ENCODE results near the gene SOCS1. TPM values are rescaled to one million over a fixed set of nuclear protein-coding genes. Genes with fewer than 3 reads are reported as not detected.
A peak's percentile ranks its signal among the peaks of the same experiment; 100 is the strongest.

The SOCS1 gene
- total and polyA plus RNA-seq, 2 experiments from 2014 or later: 13.1 to 18.6 TPM

DNA sequence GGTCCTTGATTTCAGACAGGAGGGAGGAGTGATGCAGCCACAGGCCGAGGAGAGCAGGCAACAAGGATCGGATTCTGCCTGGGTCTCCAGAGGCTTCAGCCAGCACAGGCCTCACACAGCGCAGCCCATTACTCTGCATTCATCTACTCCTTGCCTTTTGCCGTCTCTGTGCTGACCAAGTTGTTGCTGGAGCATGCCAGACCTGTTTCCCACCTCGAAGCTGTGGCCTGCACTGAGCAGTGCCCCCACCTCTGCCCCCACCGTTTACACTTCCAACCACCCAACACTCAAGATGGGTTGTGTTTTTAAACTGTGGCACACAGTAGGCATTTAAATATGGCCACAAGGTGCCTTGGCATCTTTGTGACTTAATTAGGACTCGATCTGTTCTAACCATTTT lies 19.0 kb upstream of the SOCS1 start:
- H3K4me3 ChIP-seq: no peak overlapping the region
- H3K9me3 ChIP-seq (ENCODE audit: low read depth): no peaks in the 10 kb centered on the region
- DNase-seq (ENCODE audit: low spot score): no peak
- H3K79me2 ChIP-seq: no peaks in the 10 kb centered on the region
- H3K27me3 ChIP-seq: no peaks in the 10 kb centered on the region
- H4K20me1 ChIP-seq (ENCODE audit: insufficient read depth, poor library complexity, severe bottlenecking): no peaks in the 10 kb centered on the region
- no peak overlapping the region for H3K27ac ChIP-seq
- peaks cover 15% of the 10 kb centered on the region for H3K4me1 ChIP-seq (ENCODE audit: insufficient read depth)
- TF ChIP-seq, protein P1, sequence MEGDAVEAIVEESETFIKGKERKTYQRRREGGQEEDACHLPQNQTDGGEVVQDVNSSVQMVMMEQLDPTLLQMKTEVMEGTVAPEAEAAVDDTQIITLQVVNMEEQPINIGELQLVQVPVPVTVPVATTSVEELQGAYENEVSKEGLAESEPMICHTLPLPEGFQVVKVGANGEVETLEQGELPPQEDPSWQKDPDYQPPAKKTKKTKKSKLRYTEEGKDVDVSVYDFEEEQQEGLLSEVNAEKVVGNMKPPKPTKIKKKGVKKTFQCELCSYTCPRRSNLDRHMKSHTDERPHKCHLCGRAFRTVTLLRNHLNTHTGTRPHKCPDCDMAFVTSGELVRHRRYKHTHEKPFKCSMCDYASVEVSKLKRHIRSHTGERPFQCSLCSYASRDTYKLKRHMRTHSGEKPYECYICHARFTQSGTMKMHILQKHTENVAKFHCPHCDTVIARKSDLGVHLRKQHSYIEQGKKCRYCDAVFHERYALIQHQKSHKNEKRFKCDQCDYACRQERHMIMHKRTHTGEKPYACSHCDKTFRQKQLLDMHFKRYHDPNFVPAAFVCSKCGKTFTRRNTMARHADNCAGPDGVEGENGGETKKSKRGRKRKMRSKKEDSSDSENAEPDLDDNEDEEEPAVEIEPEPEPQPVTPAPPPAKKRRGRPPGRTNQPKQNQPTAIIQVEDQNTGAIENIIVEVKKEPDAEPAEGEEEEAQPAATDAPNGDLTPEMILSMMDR (IDR thresholded peaks at IDR 0.05; ENCODE audit: poor library complexity): no peak
- TF ChIP-seq EZH2 (IDR thresholded peaks at IDR 0.05; ENCODE audit: borderline replicate concordance): no peak
- TF ChIP-seq EZH2phosphoT487 (IDR thresholded peaks at IDR 0.05; ENCODE audit: low read depth, severe bottlenecking, unreplicated experiment): no peak
- no peak overlapping the region for H3K4me2 ChIP-seq
- no peaks in the 10 kb centered on the region for H3K9me2 ChIP-seq (replicated peaks; ENCODE audit: insufficient read depth)
- 94% methylated on average over 7 of the region's 7 CpGs for WGBS (ENCODE audit: low lambda C conversion rate, missing lambda C conversion rate)
- no peak overlapping the region for H2AFZ ChIP-seq
- H3K36me3 ChIP-seq (replicated peaks; ENCODE audit: insufficient read depth, low read depth): no peaks in the 10 kb centered on the region

DNA sequence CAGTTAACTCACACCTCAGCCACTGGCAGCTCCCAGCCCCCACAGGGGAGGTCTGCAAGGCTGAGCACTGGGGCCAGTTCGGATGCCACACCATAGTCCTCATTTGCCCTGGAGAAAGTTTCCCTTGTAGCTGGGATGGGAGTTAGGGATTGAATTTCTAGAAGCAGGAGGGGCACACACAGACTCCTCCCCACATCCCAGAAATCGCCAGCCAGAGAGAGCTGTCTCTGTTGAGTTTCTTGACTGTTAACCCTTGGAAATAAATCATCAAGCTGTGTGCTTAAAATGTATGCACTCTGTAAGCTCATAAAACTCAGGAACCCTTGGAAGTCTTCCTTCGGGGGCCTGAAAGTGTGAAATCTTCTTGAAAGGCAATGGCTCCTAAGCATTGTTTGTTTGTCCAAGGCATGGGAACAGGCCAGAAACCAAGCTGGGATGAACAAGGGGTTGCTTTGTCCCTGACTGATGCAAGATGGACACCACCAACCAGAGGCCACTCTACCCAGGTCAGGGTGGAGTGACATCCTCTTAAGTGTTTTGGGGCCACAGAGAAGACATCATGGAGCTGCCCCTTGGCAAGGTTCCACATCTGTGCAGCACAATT lies 17.8 kb upstream of the SOCS1 start:
- DNase-seq (ENCODE audit: low spot score): no peak

DNA sequence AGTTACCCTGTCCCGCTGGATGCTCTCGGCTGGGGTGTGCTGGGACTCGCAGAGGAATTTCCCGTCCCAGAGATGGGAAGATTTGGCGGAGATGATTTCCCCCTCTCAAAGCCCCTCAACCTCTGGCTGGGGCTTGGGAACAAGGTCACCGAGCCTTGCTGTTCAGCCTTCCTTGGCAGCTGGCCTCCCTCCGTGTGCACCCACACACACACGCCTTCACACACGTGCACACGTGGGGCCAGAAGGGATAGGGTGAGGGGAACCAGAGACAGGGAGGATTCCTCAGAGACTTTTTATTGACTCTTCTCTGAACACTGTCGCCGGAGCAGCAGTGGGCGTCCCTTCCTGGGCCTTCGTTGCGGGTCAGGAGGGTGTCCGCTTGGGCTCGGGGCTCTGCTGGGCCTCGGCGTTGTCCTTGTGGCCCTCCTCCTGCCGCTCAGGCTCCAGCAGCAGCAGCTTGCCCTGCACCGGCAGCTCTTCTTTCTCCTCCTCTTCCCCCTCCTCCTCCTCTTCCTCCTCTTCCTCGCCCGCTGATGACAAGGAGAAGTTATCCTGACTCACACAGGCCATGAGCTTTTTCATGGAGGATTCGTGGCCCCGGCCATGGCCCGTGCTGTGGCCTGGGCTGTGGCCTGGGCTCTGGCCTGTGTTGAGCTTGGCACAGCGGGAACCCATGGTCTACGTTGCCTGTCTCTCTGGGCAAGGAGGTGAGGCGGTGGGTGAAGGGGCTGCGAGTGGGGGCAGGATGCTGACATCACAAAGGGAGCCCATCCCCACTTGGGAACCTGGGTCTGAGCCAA lies 17.1 kb upstream of the SOCS1 start, which contains the start of gene PRM3:
TSS of gene PRM3 (minus strand) at position 709 of the 800 bp plus-strand sequence. CDS start at position 675, 34 bp downstream.
- no peaks in the 10 kb centered on the region for H3K36me3 ChIP-seq (replicated peaks; ENCODE audit: insufficient read depth, low read depth)
- no peaks in the 10 kb centered on the region for H3K9me2 ChIP-seq (replicated peaks; ENCODE audit: insufficient read depth)
- H3K9me3 ChIP-seq (ENCODE audit: low read depth): no peaks in the 10 kb centered on the region
- no peaks in the 10 kb centered on the region for H3K27me3 ChIP-seq
- no peaks in the 10 kb centered on the region for H4K20me1 ChIP-seq (ENCODE audit: insufficient read depth, poor library complexity, severe bottlenecking)
- peaks cover 10% of the 10 kb centered on the region for H3K4me1 ChIP-seq (ENCODE audit: insufficient read depth)
- TF ChIP-seq EZH2 (IDR thresholded peaks at IDR 0.05; ENCODE audit: borderline replicate concordance) (no peak), EZH2phosphoT487 (IDR thresholded peaks at IDR 0.05; ENCODE audit: low read depth, severe bottlenecking, unreplicated experiment) (no peak)
- TF ChIP-seq, protein P1 (IDR thresholded peaks at IDR 0.05; ENCODE audit: poor library complexity): no peak
- WGBS (ENCODE audit: low lambda C conversion rate, missing lambda C conversion rate): 73% methylated on average over 30 of the region's 30 CpGs
- no peak within 1 kb of the TSS for H3K4me2 ChIP-seq
- DNase-seq (ENCODE audit: low spot score): no peak
- peak within 1 kb of the TSS; percentile 80 for H3K27ac ChIP-seq
- no peaks in the 10 kb centered on the region for H3K79me2 ChIP-seq
- H3K4me3 ChIP-seq: no peak within 1 kb of the TSS
- H2AFZ ChIP-seq: no peak within 1 kb of the TSS

More for the DNA sequence above, 17.8 kb upstream of the SOCS1 start:
- no peaks in the 10 kb centered on the region for H4K20me1 ChIP-seq (ENCODE audit: insufficient read depth, poor library complexity, severe bottlenecking)
- no peaks in the 10 kb centered on the region for H3K27me3 ChIP-seq
- H2AFZ ChIP-seq: no peak overlapping the region
- no peak overlapping the region for H3K4me3 ChIP-seq
- H3K4me1 ChIP-seq (ENCODE audit: insufficient read depth): peaks cover 10% of the 10 kb centered on the region
- no peak overlapping the region for H3K4me2 ChIP-seq
- H3K36me3 ChIP-seq (replicated peaks; ENCODE audit: insufficient read depth, low read depth): no peaks in the 10 kb centered on the region
- H3K9me3 ChIP-seq (ENCODE audit: low read depth): no peaks in the 10 kb centered on the region
- no peaks in the 10 kb centered on the region for H3K9me2 ChIP-seq (replicated peaks; ENCODE audit: insufficient read depth)
- peak overlapping the region; percentile 80 for H3K27ac ChIP-seq
- no peaks in the 10 kb centered on the region for H3K79me2 ChIP-seq
- WGBS (ENCODE audit: low lambda C conversion rate, missing lambda C conversion rate): 33% methylated on average over 3 of the region's 3 CpGs
- TF ChIP-seq EZH2 (IDR thresholded peaks at IDR 0.05; ENCODE audit: borderline replicate concordance): no peak
- TF ChIP-seq EZH2phosphoT487 (IDR thresholded peaks at IDR 0.05; ENCODE audit: low read depth, severe bottlenecking, unreplicated experiment): no peak
- TF ChIP-seq, protein P1 (IDR thresholded peaks at IDR 0.05; ENCODE audit: poor library complexity): no peak
